GM23338 (cell line): ENCODE measurements around the gene MARCHF3. TPM values are rescaled to one million over a fixed set of nuclear protein-coding genes. Genes with fewer than 3 reads are reported as not detected.

ENCODE experiments used
- ATAC-seq: fragments of 200-7000 bp; cut with Tn5 transposase; 3 replicates; pipeline ENCODE4 v1.9.1; 2020
- DNase-seq: peaks from one replicate; pipeline ENCODE4 v3.0.0-alpha.2; 2015; ENCODE audit warnings: low spot score
- H2AFZ ChIP-seq: fragments of 200-600 bp; sonication (generic); 2 replicates; pipeline ENCODE4 v1.8.0; 2016; ENCODE audit warnings: antibody characterized with exemption, mild to moderate bottlenecking, moderate library complexity
- H3F3A ChIP-seq: fragments of 200-600 bp; sonication (generic); replicated peaks from 2 replicates; pipeline ENCODE4 v1.8.0; 2017; ENCODE audit warnings: antibody characterized with exemption, mixed run types, low read depth
- H3K27ac ChIP-seq: fragments of 200-600 bp; sonication (generic); 2 replicates; pipeline ENCODE4 v1.6.1; 2016; ENCODE audit warnings: low read depth
- H3K27me3 ChIP-seq: fragments of 200-600 bp; sonication (generic); 2 replicates; pipeline ENCODE4 v1.8.0; 2016; ENCODE audit warnings: mild to moderate bottlenecking, mixed run types, moderate library complexity; ENCODE audit not compliant: insufficient read depth
- H3K36me3 ChIP-seq: fragments of 200-600 bp; sonication (generic); 2 replicates; pipeline ENCODE4 v1.8.0; 2016; ENCODE audit warnings: mild to moderate bottlenecking; ENCODE audit not compliant: insufficient read depth
- H3K4me1 ChIP-seq: fragments of 200-600 bp; sonication (generic); 2 replicates; pipeline ENCODE4 v1.8.0; 2016; ENCODE audit warnings: mild to moderate bottlenecking, moderate library complexity; ENCODE audit not compliant: insufficient read depth
- H3K4me2 ChIP-seq: fragments of 200-600 bp; sonication (generic); 2 replicates; pipeline ENCODE4 v1.7.1; 2017; ENCODE audit warnings: mixed run types
- H3K4me3 ChIP-seq: fragments of 200-600 bp; sonication (generic); 2 replicates; pipeline ENCODE4 v1.6.1; 2016; ENCODE audit warnings: mixed run types
- H3K79me2 ChIP-seq: fragments of 200-600 bp; sonication (generic); replicated peaks from 2 replicates; pipeline ENCODE4 v1.8.0; 2017; ENCODE audit warnings: mild to moderate bottlenecking; ENCODE audit not compliant: insufficient read depth
- H3K9me2 ChIP-seq: fragments of 200-600 bp; sonication (generic); 2 replicates; pipeline ENCODE4 v1.8.0; 2017; ENCODE audit not compliant: insufficient read depth
- H4K20me1 ChIP-seq: fragments of 200-600 bp; sonication (generic); replicated peaks from 2 replicates; pipeline ENCODE4 v1.8.0; 2017; ENCODE audit warnings: mild to moderate bottlenecking; ENCODE audit not compliant: insufficient read depth
- H3K27ac Mint-ChIP-seq: 2 replicates; pipeline ENCODE4 v1.8.0; 2020; ENCODE audit warnings: inconsistent platforms, mild to moderate bottlenecking, moderate library complexity, mixed read lengths
- H3K27me3 Mint-ChIP-seq: 3 replicates; pipeline ENCODE4 v1.8.0; 2022; ENCODE audit warnings: low read depth, mild to moderate bottlenecking, moderate library complexity, mixed read lengths, inconsistent platforms; ENCODE audit not compliant: insufficient read depth, poor library complexity
- H3K36me3 Mint-ChIP-seq: 3 replicates; pipeline ENCODE4 v1.8.0; 2021; ENCODE audit warnings: low read depth, mild to moderate bottlenecking, inconsistent platforms, moderate library complexity, mixed read lengths
- H3K4me1 Mint-ChIP-seq: 3 replicates; pipeline ENCODE4 v1.8.0; 2020; ENCODE audit warnings: mild to moderate bottlenecking, inconsistent platforms, mixed read lengths
- H3K4me3 Mint-ChIP-seq: 3 replicates; pipeline ENCODE4 v1.8.0; 2021; ENCODE audit warnings: moderate library complexity, mild to moderate bottlenecking, inconsistent platforms, mixed read lengths
- H3K9me3 Mint-ChIP-seq: 3 replicates; pipeline ENCODE4 v1.8.0; 2020; ENCODE audit warnings: moderate library complexity, mild to moderate bottlenecking, inconsistent platforms, mixed read lengths
- CREB1 ChIP-seq: fragments of 250-450 bp; sonication (Bioruptor Pico); IDR thresholded peaks from 2 replicates; pipeline ENCODE4 v1.5.0; 2020; ENCODE audit warnings: low read depth, mild to moderate bottlenecking, moderate library complexity
- EZH2 ChIP-seq: fragments of 200-600 bp; sonication (generic); IDR thresholded peaks from one replicate; pipeline ENCODE4 v1.8.0; 2017; ENCODE audit warnings: antibody characterized with exemption, mild to moderate bottlenecking, low read depth; ENCODE audit not compliant: unreplicated experiment
- EZH2phosphoT487 ChIP-seq: fragments of 200-600 bp; sonication (generic); IDR thresholded peaks from one replicate; pipeline ENCODE4 v1.8.1; 2018; ENCODE audit warnings: antibody characterized with exemption; ENCODE audit not compliant: unreplicated experiment
- JUNB ChIP-seq: IDR thresholded peaks from one replicate; pipeline ENCODE4 v1.6.1; 2016; ENCODE audit warnings: antibody characterized with exemption; ENCODE audit not compliant: unreplicated experiment
- NANOG ChIP-seq: IDR thresholded peaks from 2 replicates; pipeline ENCODE4 v1.6.1; 2016; ENCODE audit warnings: antibody characterized with exemption, borderline replicate concordance
- STAT1 ChIP-seq: IDR thresholded peaks from one replicate; pipeline ENCODE4 v1.6.1; 2016; ENCODE audit warnings: antibody characterized with exemption; ENCODE audit not compliant: unreplicated experiment
- ZNF114 ChIP-seq: fragments of 250-450 bp; sonication (Bioruptor Pico); IDR thresholded peaks from 2 replicates; pipeline ENCODE4 v1.5.0; 2020; ENCODE audit warnings: mild to moderate bottlenecking, moderate library complexity
- ZNF331 ChIP-seq: fragments of 250-450 bp; sonication (Bioruptor Pico); IDR thresholded peaks from 2 replicates; pipeline ENCODE4 v1.5.0; 2020; ENCODE audit warnings: low read depth, mild to moderate bottlenecking, moderate library complexity
- ZNF462 ChIP-seq: fragments of 250-450 bp; sonication (Bioruptor Pico); IDR thresholded peaks from 2 replicates; pipeline ENCODE4 v1.5.0; 2020; ENCODE audit warnings: mild to moderate bottlenecking, moderate library complexity
- polyA plus RNA-seq: library from polyadenylated mRNA; unstranded; fragments of >200 nt; fragmentation: Nextera tagmentation; extraction: Ambion mirVana; gene quantifications from 2 replicates; pipeline ENCODE4 v1.2.1, GENCODE V29; 2016
- total RNA-seq: library from RNA; depleted of rRNA; stranded (reverse); fragments of >200 nt; shearing (Covaris generic); gene quantifications from 2 replicates; pipeline ENCODE4 v1.2.3, GENCODE V29; 2014
- TF ChIP-seq, protein P1 (sequence below), 2 experiments: fragments of 200-600 bp in 1 of 2; sonication (generic) in 1 of 2; conservative IDR thresholded peaks; 2 replicates each; pipeline versions ENCODE4 v1.5.1 to v1.6.1; 2016 to 2017; ENCODE audit warnings: antibody characterized with exemption in 2 of 2, low read depth in 2 of 2, mild to moderate bottlenecking in 2 of 2, moderate library complexity in 1 of 2
- TF ChIP-seq, protein P2 (sequence below): IDR thresholded peaks from one replicate; pipeline ENCODE4 v1.6.1; 2018; ENCODE audit warnings: antibody characterized with exemption; ENCODE audit not compliant: unreplicated experiment
- TF ChIP-seq, protein P3 (sequence below): IDR thresholded peaks from 2 replicates; pipeline ENCODE4 v1.6.1; 2016; ENCODE audit warnings: antibody characterized with exemption

Gene MARCHF3
- total and polyA plus RNA-seq, 2 experiments from 2014 or later, result 7.0 to 12.7 TPM

DNA sequence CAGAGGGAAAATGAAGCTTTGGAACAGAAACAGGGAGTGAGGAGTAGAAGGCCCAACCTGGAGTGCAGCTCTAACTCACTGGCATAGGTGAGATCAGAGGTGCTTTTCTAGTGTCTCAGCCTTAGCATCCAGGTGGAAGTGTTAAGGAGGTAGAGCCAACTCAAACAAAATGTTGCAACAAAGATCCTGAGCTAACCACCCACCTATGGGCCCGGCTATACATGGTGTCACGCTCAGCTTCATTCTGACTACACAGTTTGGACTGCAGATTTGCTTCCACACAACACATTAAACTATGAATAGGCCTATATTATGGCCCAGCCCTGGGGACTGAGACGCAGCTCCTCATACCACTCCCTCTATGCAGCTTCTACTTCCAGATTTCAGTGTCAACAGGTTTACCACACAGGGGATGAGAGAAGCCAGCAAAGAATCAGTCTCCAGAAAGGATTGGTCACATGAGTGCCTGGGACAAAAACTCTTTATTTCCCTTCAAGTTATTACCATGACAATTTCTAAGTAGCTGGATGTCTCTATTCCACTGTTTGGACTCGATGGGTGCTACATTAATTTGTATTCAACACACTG is 34.0 kb upstream of the MARCHF3 start (continued):
- no peak for TF ChIP-seq ZNF462 (CRISPR knock-in tag)
- TF ChIP-seq JUNB, result no peak
- TF ChIP-seq ZNF114 (CRISPR knock-in tag), result no peak
- TF ChIP-seq STAT1, result no peak
- no peak for TF ChIP-seq CREB1

- Histone ChIP-seq H2AFZ (no peak overlapping the region), H3K4me3 (no peak overlapping the region), H3K4me1 (peaks cover 10% of the 10 kb centered on the region; the same call in 1 of the 2 replicates), H3K27ac (no peak overlapping the region), H4K20me1 (no peaks in the 10 kb centered on the region), H3K27me3 (no peaks in the 10 kb centered on the region), H3K4me2 (no peak overlapping the region), H3K36me3 (no peaks in the 10 kb centered on the region), H3K9me2 (no peaks in the 10 kb centered on the region), H3F3A (no peaks in the 10 kb centered on the region), H3K79me2 (no peaks in the 10 kb centered on the region)
- Mint-ChIP-seq H3K27ac (no peak overlapping the region), H3K4me1 (peaks cover 10% of the 10 kb centered on the region; the same call in 2 of the 3 replicates), H3K4me3 (no peak overlapping the region), H3K27me3 (no peaks in the 10 kb centered on the region), H3K9me3 (no peaks in the 10 kb centered on the region), H3K36me3 (no peaks in the 10 kb centered on the region)
- ATAC-seq, result no peak
- DNase-seq, result no peak
- TF ChIP-seq EZH2 (no peak), ZNF331 (CRISPR knock-in tag) (no peak), STAT1 (no peak), JUNB (no peak), NANOG (no peak), EZH2phosphoT487 (no peak)
- TF ChIP-seq, protein P1, sequence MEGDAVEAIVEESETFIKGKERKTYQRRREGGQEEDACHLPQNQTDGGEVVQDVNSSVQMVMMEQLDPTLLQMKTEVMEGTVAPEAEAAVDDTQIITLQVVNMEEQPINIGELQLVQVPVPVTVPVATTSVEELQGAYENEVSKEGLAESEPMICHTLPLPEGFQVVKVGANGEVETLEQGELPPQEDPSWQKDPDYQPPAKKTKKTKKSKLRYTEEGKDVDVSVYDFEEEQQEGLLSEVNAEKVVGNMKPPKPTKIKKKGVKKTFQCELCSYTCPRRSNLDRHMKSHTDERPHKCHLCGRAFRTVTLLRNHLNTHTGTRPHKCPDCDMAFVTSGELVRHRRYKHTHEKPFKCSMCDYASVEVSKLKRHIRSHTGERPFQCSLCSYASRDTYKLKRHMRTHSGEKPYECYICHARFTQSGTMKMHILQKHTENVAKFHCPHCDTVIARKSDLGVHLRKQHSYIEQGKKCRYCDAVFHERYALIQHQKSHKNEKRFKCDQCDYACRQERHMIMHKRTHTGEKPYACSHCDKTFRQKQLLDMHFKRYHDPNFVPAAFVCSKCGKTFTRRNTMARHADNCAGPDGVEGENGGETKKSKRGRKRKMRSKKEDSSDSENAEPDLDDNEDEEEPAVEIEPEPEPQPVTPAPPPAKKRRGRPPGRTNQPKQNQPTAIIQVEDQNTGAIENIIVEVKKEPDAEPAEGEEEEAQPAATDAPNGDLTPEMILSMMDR (conservative IDR thresholded peaks at IDR 0.05; ENCODE audit: low read depth in 2 of 2), result no peak
- TF ChIP-seq, protein P2, sequence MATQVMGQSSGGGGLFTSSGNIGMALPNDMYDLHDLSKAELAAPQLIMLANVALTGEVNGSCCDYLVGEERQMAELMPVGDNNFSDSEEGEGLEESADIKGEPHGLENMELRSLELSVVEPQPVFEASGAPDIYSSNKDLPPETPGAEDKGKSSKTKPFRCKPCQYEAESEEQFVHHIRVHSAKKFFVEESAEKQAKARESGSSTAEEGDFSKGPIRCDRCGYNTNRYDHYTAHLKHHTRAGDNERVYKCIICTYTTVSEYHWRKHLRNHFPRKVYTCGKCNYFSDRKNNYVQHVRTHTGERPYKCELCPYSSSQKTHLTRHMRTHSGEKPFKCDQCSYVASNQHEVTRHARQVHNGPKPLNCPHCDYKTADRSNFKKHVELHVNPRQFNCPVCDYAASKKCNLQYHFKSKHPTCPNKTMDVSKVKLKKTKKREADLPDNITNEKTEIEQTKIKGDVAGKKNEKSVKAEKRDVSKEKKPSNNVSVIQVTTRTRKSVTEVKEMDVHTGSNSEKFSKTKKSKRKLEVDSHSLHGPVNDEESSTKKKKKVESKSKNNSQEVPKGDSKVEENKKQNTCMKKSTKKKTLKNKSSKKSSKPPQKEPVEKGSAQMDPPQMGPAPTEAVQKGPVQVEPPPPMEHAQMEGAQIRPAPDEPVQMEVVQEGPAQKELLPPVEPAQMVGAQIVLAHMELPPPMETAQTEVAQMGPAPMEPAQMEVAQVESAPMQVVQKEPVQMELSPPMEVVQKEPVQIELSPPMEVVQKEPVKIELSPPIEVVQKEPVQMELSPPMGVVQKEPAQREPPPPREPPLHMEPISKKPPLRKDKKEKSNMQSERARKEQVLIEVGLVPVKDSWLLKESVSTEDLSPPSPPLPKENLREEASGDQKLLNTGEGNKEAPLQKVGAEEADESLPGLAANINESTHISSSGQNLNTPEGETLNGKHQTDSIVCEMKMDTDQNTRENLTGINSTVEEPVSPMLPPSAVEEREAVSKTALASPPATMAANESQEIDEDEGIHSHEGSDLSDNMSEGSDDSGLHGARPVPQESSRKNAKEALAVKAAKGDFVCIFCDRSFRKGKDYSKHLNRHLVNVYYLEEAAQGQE, result no peak
- TF ChIP-seq, protein P3, sequence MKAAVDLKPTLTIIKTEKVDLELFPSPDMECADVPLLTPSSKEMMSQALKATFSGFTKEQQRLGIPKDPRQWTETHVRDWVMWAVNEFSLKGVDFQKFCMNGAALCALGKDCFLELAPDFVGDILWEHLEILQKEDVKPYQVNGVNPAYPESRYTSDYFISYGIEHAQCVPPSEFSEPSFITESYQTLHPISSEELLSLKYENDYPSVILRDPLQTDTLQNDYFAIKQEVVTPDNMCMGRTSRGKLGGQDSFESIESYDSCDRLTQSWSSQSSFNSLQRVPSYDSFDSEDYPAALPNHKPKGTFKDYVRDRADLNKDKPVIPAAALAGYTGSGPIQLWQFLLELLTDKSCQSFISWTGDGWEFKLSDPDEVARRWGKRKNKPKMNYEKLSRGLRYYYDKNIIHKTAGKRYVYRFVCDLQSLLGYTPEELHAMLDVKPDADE, result no peak
Measured at GRCh38 chr5:127063257-127063913, 33.0 kb upstream of the MARCHF3 start.
